Stimulated activated CD4-positive, alpha-beta T cell treated with anti-CD3 and anti-CD28 coated beads, Interleukin-1b, Interleukin-23, amount 100 ng/mL, for 48 hours (primary cell): ENCODE results near the gene TLX3.
"Not testable (repeated sequence)": the region's sequence is repeated elsewhere in the genome, so short reads cannot be mapped to it uniquely, and the experiment has no call there.

ENCODE experiments used
- DNase-seq: peaks from one replicate; pipeline ENCODE4 v3.0.0-alpha.2; 2020

Gene TLX3

GRCh38 chr5:171330021-171330420, 21.0 kb downstream of the TLX3 start:
- no peak for DNase-seq

DNA sequence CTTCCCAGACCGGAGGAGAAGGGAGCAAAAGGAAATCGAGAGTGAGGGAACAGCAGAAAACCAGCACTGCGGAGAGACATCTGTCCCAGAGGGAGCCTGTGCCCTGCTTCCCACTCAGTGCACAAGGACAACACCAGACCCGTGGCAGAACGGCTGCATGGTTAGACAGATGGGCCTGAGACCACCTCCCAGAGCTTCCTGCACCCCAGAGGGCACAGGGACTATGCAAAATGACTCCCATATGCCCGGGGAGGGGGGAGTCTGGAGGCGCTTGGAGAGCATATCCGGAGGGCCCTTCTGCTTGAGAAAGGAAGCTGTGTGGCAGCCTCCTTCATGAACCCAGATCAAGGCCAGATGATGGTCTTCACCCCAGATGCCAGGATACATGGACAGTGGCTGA, 26.6 kb downstream of the TLX3 start:
- no peak for DNase-seq

- DNase-seq = no peak
Measured at GRCh38 chr5:171336521-171337209, 27.6 kb downstream of the TLX3 start.

- DNase-seq = no peak
Measured at GRCh38 chr5:171337210-171337569, 28.1 kb downstream of the TLX3 start.

GRCh38 chr5:171340042-171340441, 31.0 kb downstream of the TLX3 start:
- no peak for DNase-seq

- DNase-seq = no peak
Measured at GRCh38 chr5:171340491-171340890, 31.4 kb downstream of the TLX3 start.

GRCh38 chr5:171342362-171343111, 33.5 kb downstream of the TLX3 start:
- DNase-seq = peak; percentile 16

GRCh38 chr5:171344936-171345608, 36.0 kb downstream of the TLX3 start:
- no peak for DNase-seq

GRCh38 chr5:171351536-171352073, 42.6 kb downstream of the TLX3 start:
- no peak for DNase-seq

DNA sequence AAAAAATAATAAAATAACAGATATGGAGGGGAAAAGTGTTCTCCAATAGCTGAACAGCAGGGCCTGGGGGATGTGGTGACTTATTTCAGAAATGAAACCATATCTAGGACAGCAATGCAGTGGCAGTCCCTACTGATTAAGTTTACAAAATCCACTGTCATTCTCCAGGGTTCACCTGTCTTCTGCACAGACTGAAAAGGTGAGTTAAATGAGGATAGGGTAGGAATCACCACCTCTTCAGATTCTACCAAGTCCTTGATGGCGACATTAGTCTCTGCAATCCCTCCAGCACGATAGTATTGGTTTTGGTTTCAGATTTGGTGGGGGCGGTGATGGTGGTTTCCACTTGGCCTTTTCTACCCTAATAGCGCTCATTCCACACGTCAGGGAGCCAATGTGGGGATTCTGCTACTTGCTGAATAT, 46.3 kb downstream of the TLX3 start:
- no peak for DNase-seq

- DNase-seq = no peak
Measured at GRCh38 chr5:171357843-171358242, 48.8 kb downstream of the TLX3 start.

DNA sequence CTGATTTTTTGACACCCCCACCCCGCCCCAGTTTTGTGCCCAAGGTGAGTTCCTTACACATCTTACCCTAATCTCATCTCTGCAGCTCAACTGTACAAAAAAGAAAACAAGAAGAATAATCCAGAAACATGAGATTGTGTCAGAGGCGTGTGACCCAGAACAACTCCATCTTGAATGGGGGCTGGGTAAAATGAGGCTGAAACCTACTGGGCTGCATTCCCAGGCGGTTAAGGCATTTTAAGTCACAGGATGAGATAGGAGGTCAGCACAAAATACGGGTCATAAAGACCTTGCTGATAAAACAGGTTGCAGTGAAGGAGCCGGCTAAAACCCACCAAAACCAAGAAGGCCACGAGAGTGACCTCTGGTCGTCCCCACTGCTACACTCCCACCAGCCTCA, 52.1 kb downstream of the TLX3 start:
- DNase-seq = not testable (repeated sequence)
